Hematopoietic multipotent progenitor cell treated with erythropoietin and hydrocortisone succinate and interleukin-3 and kit ligand, for 8 days (in vitro differentiated cells): ENCODE measurements around the gene HNRNPF.
"Not testable (repeated sequence)": the region's sequence is repeated elsewhere in the genome, so short reads cannot be mapped to it uniquely, and the experiment has no call there.

ENCODE experiments used
- DNase-seq: peaks from one replicate; pipeline ENCODE4 v3.0.0-alpha.2; 2015

Gene HNRNPF

GRCh38 chr10:43342279-43343125, 66.5 kb downstream of the HNRNPF start:
- DNase-seq: no peak

GRCh38 chr10:43341450-43341849, 67.5 kb downstream of the HNRNPF start:
- DNase-seq: no peak

- DNase-seq: no peak
Observed at GRCh38 chr10:43340619-43341018, 68.4 kb downstream of the HNRNPF start.

DNA sequence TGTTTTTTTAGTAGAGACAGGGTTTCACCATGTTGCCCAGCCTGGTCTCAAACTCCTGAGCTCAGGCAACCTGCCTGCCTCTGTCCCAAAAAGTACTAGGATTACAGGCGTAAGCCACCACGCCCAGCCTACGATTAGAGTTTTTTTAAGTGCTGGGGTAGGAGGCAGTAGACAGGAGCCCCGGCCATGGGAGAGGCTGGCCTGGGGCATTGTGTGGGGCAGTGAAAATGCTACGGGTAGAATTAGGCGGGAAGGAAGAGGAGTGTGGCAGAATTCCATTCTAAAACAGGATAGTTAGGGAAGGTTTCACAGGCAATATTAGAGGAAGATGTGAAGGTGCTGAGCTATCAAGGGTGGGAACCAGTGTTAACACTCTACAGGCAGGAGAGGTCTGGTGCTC, 68.9 kb downstream of the HNRNPF start:
- no peak for DNase-seq

GRCh38 chr10:43339136-43339535, 69.8 kb downstream of the HNRNPF start:
- DNase-seq: no peak

GRCh38 chr10:43338117-43338516, 70.9 kb downstream of the HNRNPF start:
- DNase-seq: no peak

- DNase-seq: not testable (repeated sequence)
Observed at GRCh38 chr10:43337536-43337935, 71.5 kb downstream of the HNRNPF start.

DNA sequence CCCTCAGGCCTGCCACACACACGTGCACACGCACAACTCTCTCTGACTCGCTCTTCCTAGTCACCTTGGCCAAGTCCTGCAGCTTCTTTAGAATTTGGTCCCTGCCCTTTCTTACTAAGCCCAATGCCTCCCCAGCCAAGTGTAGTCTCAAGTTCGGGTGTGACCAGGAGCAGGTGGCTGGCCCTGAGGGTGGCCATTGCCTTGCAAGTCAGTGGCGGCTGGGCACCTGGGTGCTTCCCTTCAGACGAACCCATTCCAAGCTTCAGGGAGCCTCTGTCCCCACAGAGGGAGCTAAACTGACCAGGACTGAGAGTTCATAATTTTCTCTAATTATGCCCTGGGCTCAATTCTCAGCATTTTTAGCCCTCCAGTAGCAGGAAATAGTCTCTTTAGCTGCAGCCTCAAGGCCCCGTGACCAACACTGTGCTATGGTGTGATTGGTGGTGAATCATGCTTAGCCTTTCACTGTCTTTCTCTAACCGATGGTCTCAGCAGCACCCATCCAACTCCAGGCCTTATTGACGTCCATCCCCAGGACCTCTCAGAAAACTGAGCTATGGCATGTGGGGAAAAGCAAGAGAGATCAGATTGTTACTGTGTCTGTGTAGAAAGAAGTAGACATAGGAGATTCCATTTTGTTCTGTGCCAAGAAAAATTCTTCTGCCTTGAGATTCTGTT, 72.2 kb downstream of the HNRNPF start:
- no peak for DNase-seq

GRCh38 chr10:43336061-43336460, 72.9 kb downstream of the HNRNPF start:
- no peak for DNase-seq
